Gastroesophageal sphincter (tissue), 3 donors: ENCODE results near the gene MATK.

Source experiments
- EP300 ChIP-seq: sonication (generic); formaldehyde crosslinking; IDR thresholded peaks from one replicate; pipeline ENCODE4 v1.6.1; 2017; ENCODE audit warnings: antibody characterized with exemption, mild to moderate bottlenecking
- POLR2A ChIP-seq, 2 donors: fragments of 450-650 bp; IDR thresholded peaks; one replicate each; pipeline ENCODE4 v1.6.1; 2017; ENCODE audit warnings: antibody characterized with exemption in 2 of 2, mild to moderate bottlenecking in 2 of 2, moderate library complexity in 1 of 2
- TF ChIP-seq, protein P1 (sequence below), 4 experiments: fragments of 200-600 bp in 2 of 4; fragments of 450-650 bp in 2 of 4; sonication (generic) in 1 of 4; IDR thresholded peaks; one replicate each; pipeline ENCODE4 v1.5.1; 2017 to 2019; ENCODE audit warnings: antibody characterized with exemption in 4 of 4, mild to moderate bottlenecking in 2 of 4, moderate library complexity in 2 of 4

DNA sequence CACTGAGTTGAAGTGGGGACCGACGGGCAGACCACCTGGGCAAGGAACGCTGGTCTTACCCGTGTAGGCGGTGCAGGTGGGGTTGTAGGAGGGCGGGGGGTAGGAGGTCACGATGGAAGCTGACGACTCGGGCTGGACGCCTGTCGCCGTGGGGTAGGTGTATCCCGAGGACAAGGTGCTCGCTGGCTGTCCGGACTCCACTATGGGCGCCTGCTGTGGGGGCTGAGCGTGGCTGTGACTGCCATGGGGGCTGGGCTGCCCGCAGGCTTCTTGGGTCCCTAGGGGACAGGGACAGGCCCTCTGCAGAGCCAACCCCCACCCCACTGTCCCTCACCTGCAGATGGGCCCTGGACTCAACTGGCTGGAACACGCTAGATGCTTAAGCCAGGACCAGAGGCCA lies 45.4 kb upstream of the MATK start:
- TF ChIP-seq POLR2A (IDR thresholded peaks at IDR 0.05) (no peak), EP300 (no peak)
- TF ChIP-seq, protein P1, sequence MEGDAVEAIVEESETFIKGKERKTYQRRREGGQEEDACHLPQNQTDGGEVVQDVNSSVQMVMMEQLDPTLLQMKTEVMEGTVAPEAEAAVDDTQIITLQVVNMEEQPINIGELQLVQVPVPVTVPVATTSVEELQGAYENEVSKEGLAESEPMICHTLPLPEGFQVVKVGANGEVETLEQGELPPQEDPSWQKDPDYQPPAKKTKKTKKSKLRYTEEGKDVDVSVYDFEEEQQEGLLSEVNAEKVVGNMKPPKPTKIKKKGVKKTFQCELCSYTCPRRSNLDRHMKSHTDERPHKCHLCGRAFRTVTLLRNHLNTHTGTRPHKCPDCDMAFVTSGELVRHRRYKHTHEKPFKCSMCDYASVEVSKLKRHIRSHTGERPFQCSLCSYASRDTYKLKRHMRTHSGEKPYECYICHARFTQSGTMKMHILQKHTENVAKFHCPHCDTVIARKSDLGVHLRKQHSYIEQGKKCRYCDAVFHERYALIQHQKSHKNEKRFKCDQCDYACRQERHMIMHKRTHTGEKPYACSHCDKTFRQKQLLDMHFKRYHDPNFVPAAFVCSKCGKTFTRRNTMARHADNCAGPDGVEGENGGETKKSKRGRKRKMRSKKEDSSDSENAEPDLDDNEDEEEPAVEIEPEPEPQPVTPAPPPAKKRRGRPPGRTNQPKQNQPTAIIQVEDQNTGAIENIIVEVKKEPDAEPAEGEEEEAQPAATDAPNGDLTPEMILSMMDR (IDR thresholded peaks at IDR 0.05) = no peak
